ENCODE results near the gene POLR1B. TPM values are rescaled to one million over a fixed set of nuclear protein-coding genes. Genes with fewer than 3 reads are reported as not detected.
"Not testable (repeated sequence)": the region's sequence is repeated elsewhere in the genome, so short reads cannot be mapped to it uniquely, and the experiment has no call there.

Gene POLR1B
- total RNA-seq, 1 donor from 2014 or later = 26.8 TPM

DNA sequence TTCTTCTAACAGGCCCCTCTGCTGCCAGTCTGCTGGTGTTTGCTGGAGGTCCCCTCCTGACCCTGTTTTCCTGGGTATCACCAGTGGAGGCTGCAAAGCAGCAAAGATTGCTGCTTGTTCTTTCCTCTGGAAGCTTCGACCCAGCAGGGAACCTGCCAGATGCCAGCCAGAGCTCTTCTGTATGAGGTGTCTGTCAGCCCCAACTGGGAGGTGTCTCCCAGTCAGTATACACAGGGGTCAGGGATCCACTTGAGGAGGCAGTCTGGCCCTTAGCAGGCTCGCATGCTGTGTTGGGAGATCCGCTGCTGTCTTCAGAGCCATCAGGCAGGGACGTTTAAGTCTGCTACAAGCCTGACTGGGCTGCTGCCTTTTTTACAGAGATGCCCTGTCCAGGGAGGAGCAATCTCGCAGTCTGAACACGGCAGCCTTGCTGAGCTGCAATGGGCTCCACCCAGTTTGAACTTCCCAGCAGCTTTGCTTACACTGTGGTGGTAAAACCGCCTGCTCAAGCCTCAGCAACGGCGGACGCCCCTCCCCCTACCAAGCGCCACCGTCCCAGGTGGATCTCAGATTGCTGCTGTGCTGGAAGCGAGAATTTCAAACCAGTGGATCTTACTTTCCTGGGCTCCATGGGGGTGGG lies 72.1 kb downstream of the POLR1B start:
- TF ChIP-seq, protein P1, sequence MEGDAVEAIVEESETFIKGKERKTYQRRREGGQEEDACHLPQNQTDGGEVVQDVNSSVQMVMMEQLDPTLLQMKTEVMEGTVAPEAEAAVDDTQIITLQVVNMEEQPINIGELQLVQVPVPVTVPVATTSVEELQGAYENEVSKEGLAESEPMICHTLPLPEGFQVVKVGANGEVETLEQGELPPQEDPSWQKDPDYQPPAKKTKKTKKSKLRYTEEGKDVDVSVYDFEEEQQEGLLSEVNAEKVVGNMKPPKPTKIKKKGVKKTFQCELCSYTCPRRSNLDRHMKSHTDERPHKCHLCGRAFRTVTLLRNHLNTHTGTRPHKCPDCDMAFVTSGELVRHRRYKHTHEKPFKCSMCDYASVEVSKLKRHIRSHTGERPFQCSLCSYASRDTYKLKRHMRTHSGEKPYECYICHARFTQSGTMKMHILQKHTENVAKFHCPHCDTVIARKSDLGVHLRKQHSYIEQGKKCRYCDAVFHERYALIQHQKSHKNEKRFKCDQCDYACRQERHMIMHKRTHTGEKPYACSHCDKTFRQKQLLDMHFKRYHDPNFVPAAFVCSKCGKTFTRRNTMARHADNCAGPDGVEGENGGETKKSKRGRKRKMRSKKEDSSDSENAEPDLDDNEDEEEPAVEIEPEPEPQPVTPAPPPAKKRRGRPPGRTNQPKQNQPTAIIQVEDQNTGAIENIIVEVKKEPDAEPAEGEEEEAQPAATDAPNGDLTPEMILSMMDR (IDR thresholded peaks at IDR 0.05; ENCODE audit: insufficient read depth, low read depth, low read length) = no peak
- TF ChIP-seq EZH2 (IDR thresholded peaks at IDR 0.05; ENCODE audit: insufficient read depth, low read length) = no peak
- no peak overlapping the region for H3K4me3 Mint-ChIP-seq (ENCODE audit: unreplicated experiment)
- peaks cover 15% of the 10 kb centered on the region for H3K9me3 Mint-ChIP-seq (ENCODE audit: unreplicated experiment)
- H3K27ac Mint-ChIP-seq (ENCODE audit: unreplicated experiment) = no peak overlapping the region
- H3K4me1 Mint-ChIP-seq (ENCODE audit: low read depth, unreplicated experiment) = no peaks in the 10 kb centered on the region
- no peak overlapping the region for H3K27ac ChIP-seq (ENCODE audit: low read depth, low read length)
- no peaks in the 10 kb centered on the region for H3K9me3 ChIP-seq (ENCODE audit: insufficient read depth, low read depth, low read length)
- H3K4me3 ChIP-seq (ENCODE audit: insufficient read depth, low read depth, low read length) = no peak overlapping the region
- no peaks in the 10 kb centered on the region for H3K36me3 ChIP-seq (ENCODE audit: insufficient read depth, low read length)
- no peaks in the 10 kb centered on the region for H3K79me2 ChIP-seq (ENCODE audit: insufficient read depth, low read length)
- no peak overlapping the region for H2AFZ ChIP-seq (ENCODE audit: low read depth, low read length)
- no peaks in the 10 kb centered on the region for H4K20me1 ChIP-seq (ENCODE audit: insufficient read depth, low read length)
- no peak for FAIRE-seq
- peaks cover 27% of the 10 kb centered on the region for H3K27me3 Mint-ChIP-seq (ENCODE audit: low read depth, unreplicated experiment)
- no peaks in the 10 kb centered on the region for H3K4me1 ChIP-seq (ENCODE audit: insufficient read depth, low read length)
- H3K36me3 Mint-ChIP-seq (ENCODE audit: low read depth, unreplicated experiment) = no peaks in the 10 kb centered on the region
- H3K4me2 ChIP-seq (ENCODE audit: low read length) = no peak overlapping the region
- no peak overlapping the region for H3K9ac ChIP-seq (ENCODE audit: low read length)
- H3K27me3 ChIP-seq (ENCODE audit: insufficient read depth, low read length) = no peaks in the 10 kb centered on the region
- no peak for DNase-seq (ENCODE audit: low read depth)

DNA sequence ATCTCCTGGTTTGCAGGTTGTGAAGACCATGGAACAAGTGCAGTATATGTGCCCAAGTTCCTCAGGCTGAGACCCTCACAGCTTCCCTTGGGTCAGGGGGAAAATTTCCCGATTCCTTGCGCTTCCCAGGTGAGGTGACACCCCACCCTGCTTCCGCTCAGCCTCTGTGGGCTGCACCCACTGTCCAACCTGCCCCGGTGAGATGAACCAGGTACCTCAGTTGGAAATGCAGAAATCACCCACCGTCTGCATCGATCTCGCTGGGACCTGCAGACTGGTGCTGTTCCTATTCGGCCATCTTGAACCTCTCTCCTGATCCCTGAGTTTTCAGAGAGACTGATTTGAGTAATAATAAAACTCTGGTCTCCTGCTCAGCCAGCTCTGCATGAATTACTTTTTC lies 72.8 kb downstream of the POLR1B start:
- H3K9me3 ChIP-seq (ENCODE audit: insufficient read depth, low read depth, low read length) = no peaks in the 10 kb centered on the region
- H3K27ac Mint-ChIP-seq (ENCODE audit: unreplicated experiment) = no peak overlapping the region
- H3K27me3 Mint-ChIP-seq (ENCODE audit: low read depth, unreplicated experiment) = peaks cover 25% of the 10 kb centered on the region
- H3K4me1 Mint-ChIP-seq (ENCODE audit: low read depth, unreplicated experiment) = no peaks in the 10 kb centered on the region
- no peaks in the 10 kb centered on the region for H3K36me3 ChIP-seq (ENCODE audit: insufficient read depth, low read length)
- no peak overlapping the region for H3K9ac ChIP-seq (ENCODE audit: low read length)
- H3K27ac ChIP-seq (ENCODE audit: low read depth, low read length) = no peak overlapping the region
- H3K4me1 ChIP-seq (ENCODE audit: insufficient read depth, low read length) = no peaks in the 10 kb centered on the region
- H3K27me3 ChIP-seq (ENCODE audit: insufficient read depth, low read length) = no peaks in the 10 kb centered on the region
- TF ChIP-seq, protein P1 (IDR thresholded peaks at IDR 0.05; ENCODE audit: insufficient read depth, low read depth, low read length) = no peak
- no peak for TF ChIP-seq EZH2 (IDR thresholded peaks at IDR 0.05; ENCODE audit: insufficient read depth, low read length)
- H3K36me3 Mint-ChIP-seq (ENCODE audit: low read depth, unreplicated experiment) = no peaks in the 10 kb centered on the region
- H3K4me2 ChIP-seq (ENCODE audit: low read length) = no peak overlapping the region
- H3K4me3 ChIP-seq (ENCODE audit: insufficient read depth, low read depth, low read length) = no peak overlapping the region
- FAIRE-seq (no peak), DNase-seq (ENCODE audit: low read depth) (no peak)
- H2AFZ ChIP-seq (ENCODE audit: low read depth, low read length) = no peak overlapping the region
- peaks cover 8% of the 10 kb centered on the region for H3K9me3 Mint-ChIP-seq (ENCODE audit: unreplicated experiment)
- H4K20me1 ChIP-seq (ENCODE audit: insufficient read depth, low read length) = no peaks in the 10 kb centered on the region
- no peaks in the 10 kb centered on the region for H3K79me2 ChIP-seq (ENCODE audit: insufficient read depth, low read length)
- H3K4me3 Mint-ChIP-seq (ENCODE audit: unreplicated experiment) = no peak overlapping the region

DNA sequence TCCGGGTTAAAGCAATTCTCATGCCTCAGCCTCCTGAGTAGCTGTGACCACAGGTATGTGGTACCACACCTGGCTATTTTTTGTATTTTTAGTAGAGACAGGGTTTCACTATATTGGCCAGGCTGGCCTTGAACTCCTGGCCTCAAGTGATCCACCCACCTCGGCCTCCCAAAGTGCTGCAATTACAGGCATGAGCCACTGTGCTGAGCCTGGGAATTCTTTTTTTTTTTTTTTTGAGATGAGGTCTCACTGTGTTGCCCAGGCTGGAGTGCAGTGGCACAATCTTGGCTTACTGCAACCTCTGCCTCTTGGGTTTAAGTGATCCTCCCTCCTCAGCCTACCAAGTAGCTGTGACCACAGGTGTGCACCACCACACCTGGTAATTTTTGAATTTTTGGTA lies 73.5 kb downstream of the POLR1B start:
- H3K79me2 ChIP-seq (ENCODE audit: insufficient read depth, low read length); H3K4me1 Mint-ChIP-seq (ENCODE audit: low read depth, unreplicated experiment); H3K27ac Mint-ChIP-seq (ENCODE audit: unreplicated experiment); DNase-seq (ENCODE audit: low read depth); H3K4me3 Mint-ChIP-seq (ENCODE audit: unreplicated experiment); H3K4me3 ChIP-seq (ENCODE audit: insufficient read depth, low read depth, low read length); H3K4me1 ChIP-seq (ENCODE audit: insufficient read depth, low read length); H3K9me3 Mint-ChIP-seq (ENCODE audit: unreplicated experiment); H3K4me2 ChIP-seq (ENCODE audit: low read length); H3K27ac ChIP-seq (ENCODE audit: low read depth, low read length); H3K9ac ChIP-seq (ENCODE audit: low read length); H3K36me3 Mint-ChIP-seq (ENCODE audit: low read depth, unreplicated experiment); H2AFZ ChIP-seq (ENCODE audit: low read depth, low read length); H3K27me3 ChIP-seq (ENCODE audit: insufficient read depth, low read length); H4K20me1 ChIP-seq (ENCODE audit: insufficient read depth, low read length); H3K9me3 ChIP-seq (ENCODE audit: insufficient read depth, low read depth, low read length); FAIRE-seq; H3K36me3 ChIP-seq (ENCODE audit: insufficient read depth, low read length): not testable (repeated sequence)
- H3K27me3 Mint-ChIP-seq (ENCODE audit: low read depth, unreplicated experiment) = peaks cover 18% of the 10 kb centered on the region

Data from astrocyte (in vitro differentiated cells and primary cell).